A549 (cell line): ENCODE measurements around the gene DTD2. TPM values are rescaled to one million over a fixed set of nuclear protein-coding genes. Genes with fewer than 3 reads are reported as not detected.

Experiments
- ATAC-seq, 2 experiments: fragments of 200-7000 bp in 1 of 2; fragments of >200 bp in 1 of 2; cut with Nextera tagmentation in 1 of 2; cut with Tn5 transposase in 1 of 2; 3 replicates each; pipeline versions ENCODE4 v1.8.0 to v1.9.1; 2018 to 2020; ENCODE audit warnings: mild to moderate bottlenecking in 1 of 2, moderate library complexity in 1 of 2
- CTCF ChIA-PET: fragments of 300-600 bp; sonication (Branson Sonifier 250); formaldehyde crosslinking; extraction: SDS; loops from one replicate; lab custom pipeline; 2021; ENCODE audit warnings: antibody characterized with exemption, inconsistent platforms; lab: Yijun Ruan, JAX
- POLR2A ChIA-PET: fragments of 350-600 bp; formaldehyde crosslinking; extraction: SDS; loops from one replicate; lab custom pipeline; 2021; ENCODE audit warnings: antibody characterized with exemption, inconsistent platforms; lab: Yijun Ruan, JAX
- DNase-seq, 2 experiments: peaks; one replicate each; pipeline versions ENCODE4 v3.0.0 to v3.0.0-alpha.2; 2011 to 2016; ENCODE audit warnings: low read depth in 1 of 2, low spot score in 1 of 2
- FAIRE-seq: peaks from 2 replicates; lab custom pipeline; 2011; peaks lifted over from hg19 to GRCh38; lab: Jason Lieb, UNC
- H3K27ac ChIP-seq, 2 experiments: fragments of >200 bp; sonication (Bioruptor Twin); formaldehyde crosslinking; 3 replicates each; pipeline ENCODE4 v1.5.1; 2016 to 2017
- H3K4me1 ChIP-seq: fragments of >200 bp; sonication (Bioruptor Twin); formaldehyde crosslinking; 3 replicates; pipeline ENCODE4 v1.6.1; 2016
- H3K4me2 ChIP-seq: fragments of >200 bp; sonication (Bioruptor Twin); formaldehyde crosslinking; 3 replicates; pipeline ENCODE4 v1.6.1; 2016
- H3K4me3 ChIP-seq: fragments of >200 bp; sonication (Bioruptor Twin); formaldehyde crosslinking; 3 replicates; pipeline ENCODE4 v1.5.1; 2016
- H3K9me3 ChIP-seq: fragments of >200 bp; sonication (Bioruptor Twin); formaldehyde crosslinking; 3 replicates; pipeline ENCODE4 v1.6.1; 2016
- ATOH8 ChIP-seq: fragments of 250-450 bp; sonication (Bioruptor Pico); IDR thresholded peaks from 2 replicates; pipeline ENCODE4 v1.5.0; 2020; ENCODE audit warnings: low read depth, mild to moderate bottlenecking, moderate library complexity
- BCL3 ChIP-seq: fragments of >200 bp; sonication (Bioruptor Twin); formaldehyde crosslinking; IDR thresholded peaks from 3 replicates; pipeline ENCODE4 v1.6.1; 2016
- BHLHE40 ChIP-seq: IDR thresholded peaks from 2 replicates; pipeline ENCODE4 v1.6.1; 2012; ENCODE audit warnings: low read depth, low read length, inconsistent platforms
- CBX2 ChIP-seq: fragments of 200-600 bp; sonication (generic); IDR thresholded peaks from 2 replicates; pipeline ENCODE4 v1.6.1; 2016; ENCODE audit warnings: low read depth, mild to moderate bottlenecking, borderline replicate concordance
- EHF ChIP-seq: fragments of 250-450 bp; sonication (Bioruptor Pico); IDR thresholded peaks from 2 replicates; pipeline ENCODE4 v1.5.0; 2020; ENCODE audit warnings: mild to moderate bottlenecking
- EHMT2 ChIP-seq: fragments of 200-600 bp; sonication (generic); IDR thresholded peaks from 2 replicates; pipeline ENCODE4 v1.6.1; 2016; ENCODE audit warnings: antibody characterized with exemption, low read depth, mild to moderate bottlenecking, moderate library complexity
- FOSL2 ChIP-seq, 2 experiments: fragments of 450-650 bp in 1 of 2; fragments of >200 bp in 1 of 2; sonication (Bioruptor Twin) in 1 of 2; formaldehyde crosslinking; IDR thresholded peaks; 2 replicates each; pipeline versions ENCODE4 v1.5.0 to v1.6.1; 2016 to 2020; ENCODE audit warnings: mild to moderate bottlenecking in 1 of 2, moderate library complexity in 1 of 2
- GATA3 ChIP-seq: IDR thresholded peaks from 2 replicates; pipeline ENCODE4 v1.6.1; 2012; ENCODE audit warnings: borderline replicate concordance
- KDM1A ChIP-seq: fragments of 200-600 bp; sonication (generic); IDR thresholded peaks from 2 replicates; pipeline ENCODE4 v1.6.1; 2016; ENCODE audit warnings: low read depth, mild to moderate bottlenecking
- MAX ChIP-seq: IDR thresholded peaks from 2 replicates; pipeline ENCODE4 v1.6.1; 2012
- MYC ChIP-seq: IDR thresholded peaks from 2 replicates; pipeline ENCODE4 v1.6.1; 2012; ENCODE audit warnings: mild to moderate bottlenecking, inconsistent platforms, low read length, improper control_type of control experiment, borderline replicate concordance
- RARB ChIP-seq: fragments of 250-450 bp; sonication (Bioruptor Pico); IDR thresholded peaks from 2 replicates; pipeline ENCODE4 v1.8.0; 2021; ENCODE audit warnings: mild to moderate bottlenecking, moderate library complexity
- RNF2 ChIP-seq: fragments of 200-600 bp; sonication (generic); IDR thresholded peaks from 2 replicates; pipeline ENCODE4 v1.6.1; 2016; ENCODE audit warnings: low read depth, mild to moderate bottlenecking, antibody characterized with exemption, moderate library complexity, borderline replicate concordance
- SMC3 ChIP-seq: fragments of >200 bp; sonication (Bioruptor Twin); formaldehyde crosslinking; IDR thresholded peaks from 3 replicates; pipeline ENCODE4 v1.6.1; 2018; ENCODE audit warnings: inconsistent platforms
- TFCP2L1 ChIP-seq: fragments of 250-450 bp; sonication (Bioruptor Pico); IDR thresholded peaks from 2 replicates; pipeline ENCODE4 v1.5.0; 2021; ENCODE audit warnings: mild to moderate bottlenecking
- TP53 ChIP-seq: fragments of 250-450 bp; sonication (Bioruptor Pico); IDR thresholded peaks from 2 replicates; pipeline ENCODE4 v1.5.0; 2021; ENCODE audit warnings: mild to moderate bottlenecking, moderate library complexity
- ZFP36 ChIP-seq: fragments of 450-650 bp; IDR thresholded peaks from 2 replicates; pipeline ENCODE4 v1.6.1; 2014; ENCODE audit warnings: borderline replicate concordance; ENCODE audit not compliant: partially characterized antibody
- ZSCAN20 ChIP-seq: fragments of 250-450 bp; sonication (Bioruptor Pico); IDR thresholded peaks from 2 replicates; pipeline ENCODE4 v1.8.0; 2022; ENCODE audit warnings: mild to moderate bottlenecking, moderate library complexity
- WGBS: methylation state at CpG from one replicate; pipeline ENCODE4 v1.1.6; 2017; ENCODE audit errors: missing lambda C conversion rate; 5-methylcytosine and 5-hydroxymethylcytosine counted together
- polyA plus RNA-seq, 4 experiments: library from polyadenylated mRNA; depleted of rRNA in 3 of 4; stranded (reverse); fragments of >200 nt; fragmentation: RNase III in 1 of 4; extraction: RNeasy Plus Mini Kit Qiagen cat#74134 plus additional on column Dnase treatment in 1 of 4; gene quantifications; 2 replicates in 3 of 4; 3 replicates in 1 of 4; pipeline ENCODE4 v1.2.3, GENCODE V29; 2011 to 2017

Gene DTD2
- polyA plus RNA-seq, 2 of the 4 experiments (the other 2 are of a cell fraction) = 28.5 to 39.5 TPM

- DNase-seq (no peak), FAIRE-seq (no peak), ATAC-seq (no peak)
- WGBS = 94% methylated on average over 3 of the region's 3 CpGs
- H3K27ac ChIP-seq = no peak overlapping the region
- CTCF ChIA-PET = interaction anchor here (0.7 to 1.5 kb wide), 3 partner anchors 17 to 851 kb away, joined by 3 read pairs; no protein-coding TSS in a partner anchor
- no peak overlapping the region for H3K4me3 ChIP-seq
- TF ChIP-seq TFCP2L1 (CRISPR knock-in tag) (no peak), FOSL2 (IDR thresholded peaks at IDR 0.05) (no peak), FOSL2 (CRISPR knock-in tag; IDR thresholded peaks at IDR 0.05) (no peak), BCL3 (no peak), RNF2 (no peak), EHMT2 (no peak), ZSCAN20 (CRISPR knock-in tag) (no peak), MYC (no peak), RARB (CRISPR knock-in tag) (no peak), ATOH8 (CRISPR knock-in tag) (no peak), SMC3 (no peak)
- POLR2A ChIA-PET = interaction anchor here (1.2 kb wide), 1 partner anchor 19 kb away, joined by 3 read pairs; the partner anchor contains the start of gene HEATR5A
- H3K4me2 ChIP-seq = no peak overlapping the region
- no peaks in the 10 kb centered on the region for H3K4me1 ChIP-seq
- H3K9me3 ChIP-seq = no peaks in the 10 kb centered on the region
These were observed 55.9 kb downstream of the DTD2 start for GRCh38 chr14:31401369-31401932.

- TF ChIP-seq KDM1A (no peak), BHLHE40 (no peak), CBX2 (no peak), GATA3 (no peak), EHF (CRISPR knock-in tag) (no peak), ZFP36 (no peak), TP53 (no peak), MAX (no peak)
- 91% methylated on average over 5 of the region's 5 CpGs for WGBS
- ChIA-PET POLR2A (no interaction called here), CTCF (interaction anchor here (1.1 kb wide), 1 partner anchor 18 kb away, joined by 3 read pairs; no protein-coding TSS in a partner anchor)
- H3K27ac ChIP-seq = no peak overlapping the region
- H3K4me3 ChIP-seq = no peak overlapping the region
- H3K4me1 ChIP-seq = no peaks in the 10 kb centered on the region
- H3K9me3 ChIP-seq = no peaks in the 10 kb centered on the region
- FAIRE-seq (peak; percentile 54), ATAC-seq (no peak), DNase-seq (no peak)
- no peak overlapping the region for H3K4me2 ChIP-seq
These were observed 57.2 kb downstream of the DTD2 start for GRCh38 chr14:31400031-31400638.

Other genes starting within 250 kb of the DTD2 start
- 149 and 154 TPM in 2 replicates for gene HECTD1, start 249.7 kb downstream of the DTD2 start, polyA plus RNA-seq (2011; rRNA removed)
- gene HECTD1, start 249.7 kb downstream of the DTD2 start, polyA plus RNA-seq (2017; fragmentation: RNase III; extraction: RNeasy Plus Mini Kit Qiagen cat#74134 plus additional on column Dnase treatment) = 58.8 to 60.9 TPM (median 60.7 TPM) in 3 replicates
- 47.1 and 49.5 TPM in 2 replicates for gene HEATR5A, start 37.0 kb downstream of the DTD2 start, polyA plus RNA-seq (2011; rRNA removed)
- gene HEATR5A, start 37.0 kb downstream of the DTD2 start, polyA plus RNA-seq (2017; fragmentation: RNase III; extraction: RNeasy Plus Mini Kit Qiagen cat#74134 plus additional on column Dnase treatment) = 23.4 to 29.5 TPM (median 25.3 TPM) in 3 replicates
- gene GPR33, start 30.5 kb upstream of the DTD2 start, polyA plus RNA-seq (2011; rRNA removed) = not detected in 2 replicates
- gene GPR33, start 30.5 kb upstream of the DTD2 start, polyA plus RNA-seq (2017; fragmentation: RNase III; extraction: RNeasy Plus Mini Kit Qiagen cat#74134 plus additional on column Dnase treatment) = not detected in 3 replicates
- gene NUBPL, start 103.9 kb upstream of the DTD2 start, polyA plus RNA-seq (2011; rRNA removed) = 14.1 and 14.9 TPM in 2 replicates
- gene NUBPL, start 103.9 kb upstream of the DTD2 start, polyA plus RNA-seq (2017; fragmentation: RNase III; extraction: RNeasy Plus Mini Kit Qiagen cat#74134 plus additional on column Dnase treatment) = 7.6 to 9.2 TPM (median 7.9 TPM) in 3 replicates